ENCODE data around the gene IHH.

Gene IHH

GRCh38 chr2:219028141-219028540 lies 32.6 kb downstream of the IHH start:
- H3K9ac ChIP-seq (ENCODE audit: low read length): no peak overlapping the region
- H3K18ac ChIP-seq (ENCODE audit: low read depth in 1 of 2, low read length in 2 of 2): no peak overlapping the region
- no peak overlapping the region for H4K91ac ChIP-seq (ENCODE audit: low read length)
- H3K27ac ChIP-seq (ENCODE audit: low read length, poor library complexity, severe bottlenecking): no peak overlapping the region
- no peak overlapping the region for H4K8ac ChIP-seq (ENCODE audit: low read length)
- no peaks in the 10 kb centered on the region for H3K36me3 ChIP-seq (ENCODE audit: control insufficient read depth in 1 of 2, insufficient read depth in 2 of 2, low read depth in 1 of 2, low read length in 2 of 2)
- 69% methylated on average over 5 of the region's 5 CpGs for WGBS
- H3K9me3 ChIP-seq (ENCODE audit: control insufficient read depth, low read length): no peaks in the 10 kb centered on the region
- no peak overlapping the region for H2AFZ ChIP-seq (ENCODE audit: low read depth, low read length)
- peaks cover 74 to 80% of the 10 kb centered on the region in 2 experiments for H3K27me3 ChIP-seq (ENCODE audit: control insufficient read depth in 1 of 2, insufficient read depth in 1 of 2, low read length in 2 of 2)
- H2BK15ac ChIP-seq (ENCODE audit: low read depth, poor library complexity, severe bottlenecking): no peak overlapping the region
- no peaks in the 10 kb centered on the region for H3K4me1 ChIP-seq (ENCODE audit: control insufficient read depth, insufficient read depth, low read depth, low read length)
- H3K4me3 ChIP-seq (ENCODE audit: insufficient read depth in 1 of 2, low read depth in 1 of 2, low read length in 2 of 2): no peak overlapping the region
- no peak overlapping the region for H2BK5ac ChIP-seq (ENCODE audit: low read depth, low read length, poor library complexity, severe bottlenecking)
- no peak for DNase-seq
- no peaks in the 10 kb centered on the region for H3K79me1 ChIP-seq (replicated peaks; ENCODE audit: low read length, poor library complexity, severe bottlenecking)
- no peak overlapping the region for H2AK5ac ChIP-seq (ENCODE audit: low read length, severe bottlenecking)
- H3K14ac ChIP-seq (ENCODE audit: low read length in 2 of 2): no peak overlapping the region
- no peak overlapping the region for H2BK12ac ChIP-seq (ENCODE audit: low read length in 2 of 2)
- H3K4me2 ChIP-seq (ENCODE audit: low read length, poor library complexity, severe bottlenecking): no peak overlapping the region
- no peak overlapping the region for H2BK120ac ChIP-seq (ENCODE audit: low read depth, low read length)
- no peak overlapping the region for H3K23ac ChIP-seq (ENCODE audit: low read length in 2 of 2)
- H3K4ac ChIP-seq (ENCODE audit: low read depth in 1 of 2, low read length in 2 of 2): no peak overlapping the region

GRCh38 chr2:219027511-219028055 lies 33.1 kb downstream of the IHH start:
- Histone ChIP-seq H3K79me1 (replicated peaks; ENCODE audit: low read length, poor library complexity, severe bottlenecking) (no peaks in the 10 kb centered on the region), H2BK15ac (ENCODE audit: low read depth, poor library complexity, severe bottlenecking) (no peak overlapping the region), H3K14ac (ENCODE audit: low read length in 2 of 2) (no peak overlapping the region), H2BK5ac (ENCODE audit: low read depth, low read length, poor library complexity, severe bottlenecking) (no peak overlapping the region), H4K8ac (ENCODE audit: low read length) (no peak overlapping the region), H3K9me3 (ENCODE audit: control insufficient read depth, low read length) (no peaks in the 10 kb centered on the region), H3K18ac (ENCODE audit: low read depth in 1 of 2, low read length in 2 of 2) (no peak overlapping the region), H3K36me3 (ENCODE audit: control insufficient read depth in 1 of 2, insufficient read depth in 2 of 2, low read depth in 1 of 2, low read length in 2 of 2) (no peaks in the 10 kb centered on the region), H3K4ac (ENCODE audit: low read depth in 1 of 2, low read length in 2 of 2) (no peak overlapping the region), H3K23ac (ENCODE audit: low read length in 2 of 2) (no peak overlapping the region), H2BK12ac (ENCODE audit: low read length in 2 of 2) (no peak overlapping the region), H2BK120ac (ENCODE audit: low read depth, low read length) (no peak overlapping the region), H2AK5ac (ENCODE audit: low read length, severe bottlenecking) (no peak overlapping the region), H2AFZ (ENCODE audit: low read depth, low read length) (no peak overlapping the region), H3K27me3 (ENCODE audit: control insufficient read depth in 1 of 2, insufficient read depth in 1 of 2, low read length in 2 of 2) (peaks cover 74 to 80% of the 10 kb centered on the region in 2 experiments), H3K27ac (ENCODE audit: low read length, poor library complexity, severe bottlenecking) (no peak overlapping the region), H4K91ac (ENCODE audit: low read length) (no peak overlapping the region), H3K4me3 (ENCODE audit: insufficient read depth in 1 of 2, low read depth in 1 of 2, low read length in 2 of 2) (no peak overlapping the region), H3K4me1 (ENCODE audit: control insufficient read depth, insufficient read depth, low read depth, low read length) (no peaks in the 10 kb centered on the region), H3K4me2 (ENCODE audit: low read length, poor library complexity, severe bottlenecking) (no peak overlapping the region), H3K9ac (ENCODE audit: low read length) (no peak overlapping the region)
- DNase-seq: no peak
- WGBS: 89% methylated on average over 22 of the region's 22 CpGs

GRCh38 chr2:219026946-219027345 lies 33.8 kb downstream of the IHH start:
- no peak overlapping the region for H2BK15ac ChIP-seq (ENCODE audit: low read depth, poor library complexity, severe bottlenecking)
- no peak overlapping the region for H3K4me2 ChIP-seq (ENCODE audit: low read length, poor library complexity, severe bottlenecking)
- H3K4me3 ChIP-seq (ENCODE audit: insufficient read depth in 1 of 2, low read depth in 1 of 2, low read length in 2 of 2): no peak overlapping the region
- no peak overlapping the region for H3K4ac ChIP-seq (ENCODE audit: low read depth in 1 of 2, low read length in 2 of 2)
- no peak overlapping the region for H3K27ac ChIP-seq (ENCODE audit: low read length, poor library complexity, severe bottlenecking)
- H3K36me3 ChIP-seq (ENCODE audit: control insufficient read depth in 1 of 2, insufficient read depth in 2 of 2, low read depth in 1 of 2, low read length in 2 of 2): no peaks in the 10 kb centered on the region
- H2BK12ac ChIP-seq (ENCODE audit: low read length in 2 of 2): no peak overlapping the region
- peaks cover 72 to 80% of the 10 kb centered on the region in 2 experiments for H3K27me3 ChIP-seq (ENCODE audit: control insufficient read depth in 1 of 2, insufficient read depth in 1 of 2, low read length in 2 of 2)
- WGBS: 86% methylated on average over 7 of the region's 7 CpGs
- no peaks in the 10 kb centered on the region for H3K4me1 ChIP-seq (ENCODE audit: control insufficient read depth, insufficient read depth, low read depth, low read length)
- H3K18ac ChIP-seq (ENCODE audit: low read depth in 1 of 2, low read length in 2 of 2): no peak overlapping the region
- no peak overlapping the region for H3K9ac ChIP-seq (ENCODE audit: low read length)
- no peak overlapping the region for H3K23ac ChIP-seq (ENCODE audit: low read length in 2 of 2)
- DNase-seq: no peak
- no peak overlapping the region for H4K8ac ChIP-seq (ENCODE audit: low read length)
- H4K91ac ChIP-seq (ENCODE audit: low read length): no peak overlapping the region
- H2BK5ac ChIP-seq (ENCODE audit: low read depth, low read length, poor library complexity, severe bottlenecking): no peak overlapping the region
- no peak overlapping the region for H2AK5ac ChIP-seq (ENCODE audit: low read length, severe bottlenecking)
- H3K14ac ChIP-seq (ENCODE audit: low read length in 2 of 2): no peak overlapping the region
- H2AFZ ChIP-seq (ENCODE audit: low read depth, low read length): no peak overlapping the region
- H3K9me3 ChIP-seq (ENCODE audit: control insufficient read depth, low read length): no peaks in the 10 kb centered on the region
- no peak overlapping the region for H2BK120ac ChIP-seq (ENCODE audit: low read depth, low read length)
- no peaks in the 10 kb centered on the region for H3K79me1 ChIP-seq (replicated peaks; ENCODE audit: low read length, poor library complexity, severe bottlenecking)

GRCh38 chr2:219025637-219026585 lies 34.8 kb downstream of the IHH start:
- Histone ChIP-seq H2BK12ac (ENCODE audit: low read length in 2 of 2) (no peak overlapping the region), H2AK5ac (ENCODE audit: low read length, severe bottlenecking) (no peak overlapping the region), H2BK120ac (ENCODE audit: low read depth, low read length) (no peak overlapping the region), H3K36me3 (ENCODE audit: control insufficient read depth in 1 of 2, insufficient read depth in 2 of 2, low read depth in 1 of 2, low read length in 2 of 2) (no peaks in the 10 kb centered on the region), H4K8ac (ENCODE audit: low read length) (no peak overlapping the region), H3K27ac (ENCODE audit: low read length, poor library complexity, severe bottlenecking) (no peak overlapping the region), H2AFZ (ENCODE audit: low read depth, low read length) (no peak overlapping the region), H3K18ac (ENCODE audit: low read depth in 1 of 2, low read length in 2 of 2) (no peak overlapping the region), H3K4me2 (ENCODE audit: low read length, poor library complexity, severe bottlenecking) (no peak overlapping the region), H3K4me1 (ENCODE audit: control insufficient read depth, insufficient read depth, low read depth, low read length) (no peaks in the 10 kb centered on the region), H3K14ac (ENCODE audit: low read length in 2 of 2) (no peak overlapping the region), H4K91ac (ENCODE audit: low read length) (no peak overlapping the region), H3K4ac (ENCODE audit: low read depth in 1 of 2, low read length in 2 of 2) (no peak overlapping the region), H3K23ac (ENCODE audit: low read length in 2 of 2) (no peak overlapping the region), H3K4me3 (ENCODE audit: insufficient read depth in 1 of 2, low read depth in 1 of 2, low read length in 2 of 2) (no peak overlapping the region), H3K79me1 (replicated peaks; ENCODE audit: low read length, poor library complexity, severe bottlenecking) (no peaks in the 10 kb centered on the region), H2BK5ac (ENCODE audit: low read depth, low read length, poor library complexity, severe bottlenecking) (no peak overlapping the region), H3K9ac (ENCODE audit: low read length) (no peak overlapping the region), H2BK15ac (ENCODE audit: low read depth, poor library complexity, severe bottlenecking) (no peak overlapping the region), H3K27me3 (ENCODE audit: control insufficient read depth in 1 of 2, insufficient read depth in 1 of 2, low read length in 2 of 2) (peaks cover 75 to 84% of the 10 kb centered on the region in 2 experiments), H3K9me3 (ENCODE audit: control insufficient read depth, low read length) (no peaks in the 10 kb centered on the region)
- WGBS: 76% methylated on average over 15 of the region's 18 CpGs
- no peak for DNase-seq
